AG09319 (cell line): ENCODE results near the gene RARA.
"Not testable (repeated sequence)": the region's sequence is repeated elsewhere in the genome, so short reads cannot be mapped to it uniquely, and the experiment has no call there.

Experiments
- DNase-seq: peaks from one replicate; pipeline ENCODE4 v3.0.0-alpha.2; 2010; ENCODE audit warnings: low read depth; ENCODE audit errors: extremely low read depth
- TF ChIP-seq, protein P1 (sequence below): IDR thresholded peaks from 2 replicates; pipeline ENCODE4 v1.5.1; 2011; ENCODE audit warnings: low read depth, mild to moderate bottlenecking, inconsistent platforms, low read length, moderate library complexity

Gene RARA

DNA sequence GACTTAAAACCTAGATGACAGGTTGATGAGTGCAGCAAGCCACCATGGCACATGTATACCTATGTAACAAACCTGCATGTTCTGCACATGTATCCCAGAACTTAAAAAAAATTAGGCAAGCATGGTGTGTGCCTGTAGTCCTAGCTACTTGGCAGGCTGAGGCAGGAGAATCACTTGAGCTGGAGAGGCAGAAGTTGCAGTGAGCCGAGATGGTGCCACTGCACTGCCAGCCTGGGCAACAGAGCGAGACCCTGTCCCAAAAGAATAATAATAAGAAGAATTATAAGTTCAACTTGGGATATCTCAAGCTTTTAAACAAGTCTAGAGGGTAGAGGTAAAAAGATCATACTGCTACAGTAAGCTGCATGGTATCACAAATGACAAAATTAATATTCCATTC lies 11.5 kb upstream of the RARA start:
- DNase-seq = no peak
- TF ChIP-seq, protein P1, sequence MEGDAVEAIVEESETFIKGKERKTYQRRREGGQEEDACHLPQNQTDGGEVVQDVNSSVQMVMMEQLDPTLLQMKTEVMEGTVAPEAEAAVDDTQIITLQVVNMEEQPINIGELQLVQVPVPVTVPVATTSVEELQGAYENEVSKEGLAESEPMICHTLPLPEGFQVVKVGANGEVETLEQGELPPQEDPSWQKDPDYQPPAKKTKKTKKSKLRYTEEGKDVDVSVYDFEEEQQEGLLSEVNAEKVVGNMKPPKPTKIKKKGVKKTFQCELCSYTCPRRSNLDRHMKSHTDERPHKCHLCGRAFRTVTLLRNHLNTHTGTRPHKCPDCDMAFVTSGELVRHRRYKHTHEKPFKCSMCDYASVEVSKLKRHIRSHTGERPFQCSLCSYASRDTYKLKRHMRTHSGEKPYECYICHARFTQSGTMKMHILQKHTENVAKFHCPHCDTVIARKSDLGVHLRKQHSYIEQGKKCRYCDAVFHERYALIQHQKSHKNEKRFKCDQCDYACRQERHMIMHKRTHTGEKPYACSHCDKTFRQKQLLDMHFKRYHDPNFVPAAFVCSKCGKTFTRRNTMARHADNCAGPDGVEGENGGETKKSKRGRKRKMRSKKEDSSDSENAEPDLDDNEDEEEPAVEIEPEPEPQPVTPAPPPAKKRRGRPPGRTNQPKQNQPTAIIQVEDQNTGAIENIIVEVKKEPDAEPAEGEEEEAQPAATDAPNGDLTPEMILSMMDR = no peak

DNA sequence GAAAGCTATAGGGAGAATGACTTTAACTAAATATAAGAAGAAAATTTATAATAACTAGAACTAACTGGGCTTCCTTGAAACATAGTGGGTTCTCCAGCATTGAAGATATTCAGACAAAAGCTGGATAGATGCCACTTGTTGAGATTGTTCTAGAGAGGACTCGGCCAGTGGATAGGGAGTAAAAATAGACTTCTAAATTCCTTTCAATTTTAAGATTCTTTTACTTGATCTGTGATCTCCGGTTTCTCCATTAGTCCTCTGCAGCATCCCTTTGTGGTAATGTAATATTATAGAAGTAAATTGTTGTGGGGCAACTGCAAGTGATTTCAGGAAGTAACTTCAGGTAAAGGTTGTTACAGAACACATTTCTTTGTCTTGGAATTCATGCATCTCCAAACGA lies 10.3 kb upstream of the RARA start:
- TF ChIP-seq, protein P1 = no peak

DNA sequence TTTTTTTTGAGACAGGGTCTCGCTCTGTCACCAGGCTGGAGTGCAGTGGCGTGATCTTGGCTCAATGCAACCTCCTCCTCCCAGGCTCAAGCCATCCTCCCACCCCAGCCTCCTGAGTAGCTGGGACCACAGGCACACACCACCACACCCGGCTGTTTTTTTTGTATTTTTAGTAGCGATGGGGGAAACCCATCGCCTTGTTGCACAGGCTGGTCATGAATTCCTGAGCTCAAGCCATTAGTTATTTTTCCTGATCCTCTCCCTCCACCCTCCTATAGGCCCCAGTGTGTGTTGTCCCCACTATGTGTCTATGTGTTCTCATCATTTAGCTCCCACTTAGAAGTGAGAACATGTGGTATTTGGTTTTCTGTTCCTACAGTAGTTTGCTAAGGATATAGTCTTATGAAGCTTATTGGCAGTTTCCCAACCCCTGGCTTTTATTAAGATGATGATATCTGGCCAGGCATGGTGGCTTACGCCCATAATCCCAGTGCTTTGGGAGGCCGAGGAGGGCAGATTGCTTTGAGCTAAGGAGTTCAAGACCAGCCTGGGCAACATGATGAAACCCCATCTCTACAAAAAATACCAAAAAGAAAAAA lies 9.7 kb upstream of the RARA start:
- DNase-seq = not testable (repeated sequence)

More for the DNA sequence above, 10.3 kb upstream of the RARA start:
- DNase-seq = no peak

DNA sequence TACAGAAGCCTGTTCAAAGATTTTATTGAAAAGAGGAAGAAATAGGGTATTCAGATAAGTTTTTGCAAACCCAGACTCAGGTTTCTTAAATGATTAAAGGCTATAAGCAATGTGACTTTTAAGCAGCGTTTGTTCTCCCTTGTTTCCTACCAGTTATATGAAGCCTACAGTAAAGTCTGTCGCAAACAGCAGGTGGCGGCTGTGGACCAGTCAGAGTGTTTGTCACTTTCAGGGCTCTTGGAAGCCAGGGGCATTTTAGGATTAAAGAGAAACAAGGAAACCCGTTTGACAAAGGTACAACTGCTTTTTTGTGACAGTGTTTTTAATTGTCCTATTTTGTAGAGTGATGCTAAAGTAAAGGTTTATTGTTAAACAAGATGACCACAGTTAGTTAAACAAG lies 7.7 kb upstream of the RARA start:
- DNase-seq = no peak
- TF ChIP-seq, protein P1 = no peak; the same call in 1 of the 2 replicates

DNA sequence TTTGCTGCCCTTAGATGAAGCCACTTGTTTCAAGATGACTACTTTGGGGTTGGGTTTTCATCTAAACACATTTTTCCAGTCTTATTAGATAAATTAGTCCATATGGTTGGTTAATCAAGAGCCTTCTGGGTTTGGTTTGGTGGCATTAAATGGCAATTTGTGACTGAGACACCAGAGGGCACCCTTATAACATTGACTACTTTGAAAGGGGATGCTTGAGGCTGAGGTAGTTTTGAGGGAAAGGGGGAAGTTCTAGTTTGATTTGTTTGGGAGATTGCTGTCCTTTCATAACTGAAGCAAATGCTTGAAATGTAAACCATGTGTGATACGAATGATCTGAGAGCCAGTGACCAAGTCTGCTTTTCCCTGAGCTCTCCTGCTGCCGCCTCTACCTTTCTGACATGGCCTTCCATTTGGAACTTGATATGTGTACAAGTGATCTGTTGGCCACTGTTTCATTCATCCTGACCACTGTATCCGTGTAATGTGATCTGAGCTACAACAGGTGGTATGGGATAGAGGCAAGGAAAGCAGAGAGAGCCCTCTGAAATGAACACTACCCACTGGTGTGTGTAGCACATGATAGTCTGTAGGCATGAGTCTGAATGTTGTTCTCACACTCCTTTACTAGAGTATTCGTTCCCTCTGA lies 5.8 kb upstream of the RARA start:
- TF ChIP-seq, protein P1 = peak; percentile 71
- DNase-seq = peak; percentile 80

DNA sequence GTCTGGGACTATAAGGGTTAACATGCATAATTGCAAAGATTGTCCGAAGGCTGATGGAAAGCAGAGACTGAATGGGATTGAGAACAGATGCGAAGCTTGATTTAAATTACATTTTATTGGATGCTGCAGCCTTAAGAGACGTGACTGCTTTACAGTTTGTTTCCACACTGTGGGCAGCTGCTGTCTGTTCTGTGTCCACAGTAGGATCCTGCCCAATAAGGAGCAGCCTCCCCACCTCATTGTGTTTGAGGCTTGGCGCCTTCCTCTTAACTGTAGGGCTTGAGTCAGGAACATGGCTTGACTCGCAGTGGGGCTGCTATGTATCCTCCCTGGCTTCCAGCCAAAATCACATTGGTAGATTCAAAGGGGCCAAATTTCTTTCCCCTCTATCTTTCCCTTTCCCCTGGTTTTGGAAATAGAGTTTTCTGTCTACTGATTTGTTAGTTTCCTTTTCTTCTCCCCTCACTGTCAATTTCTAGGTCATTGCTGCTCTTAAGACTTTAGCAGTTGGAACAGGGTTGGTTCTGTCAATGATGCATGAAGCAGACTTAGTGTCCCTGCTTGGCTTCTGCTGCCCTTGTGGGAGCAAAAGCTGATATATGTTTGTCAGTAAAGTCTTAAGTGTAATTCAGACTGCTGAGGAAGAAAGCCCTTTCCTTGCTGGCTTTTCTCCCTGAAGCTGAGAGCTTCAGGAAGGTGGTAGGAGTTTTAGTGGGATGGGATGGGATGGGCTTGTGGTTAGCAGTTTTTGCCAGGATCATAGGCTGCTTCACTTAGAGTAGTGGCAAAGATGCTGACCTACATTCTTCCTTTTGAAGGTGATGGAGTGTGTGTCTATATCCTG lies 5.0 kb upstream of the RARA start:
- TF ChIP-seq, protein P1 = no peak
- DNase-seq = no peak

DNA sequence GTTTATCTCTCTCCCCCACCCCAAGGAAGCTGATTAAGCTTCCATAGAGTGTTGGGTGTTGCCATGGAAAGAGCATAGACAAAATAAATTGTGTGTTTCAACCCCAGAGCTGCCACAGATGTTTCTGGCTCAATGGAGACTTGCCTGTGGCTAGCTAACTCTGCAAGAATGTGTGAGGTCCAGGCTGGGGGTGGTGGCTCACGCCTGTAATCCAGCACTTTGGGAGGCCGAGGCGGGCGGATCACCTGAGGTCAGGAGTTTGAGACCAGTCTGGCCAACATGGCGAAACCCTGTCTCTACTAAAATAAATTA lies 4.5 kb upstream of the RARA start:
- peak; percentile 72 for DNase-seq

DNA sequence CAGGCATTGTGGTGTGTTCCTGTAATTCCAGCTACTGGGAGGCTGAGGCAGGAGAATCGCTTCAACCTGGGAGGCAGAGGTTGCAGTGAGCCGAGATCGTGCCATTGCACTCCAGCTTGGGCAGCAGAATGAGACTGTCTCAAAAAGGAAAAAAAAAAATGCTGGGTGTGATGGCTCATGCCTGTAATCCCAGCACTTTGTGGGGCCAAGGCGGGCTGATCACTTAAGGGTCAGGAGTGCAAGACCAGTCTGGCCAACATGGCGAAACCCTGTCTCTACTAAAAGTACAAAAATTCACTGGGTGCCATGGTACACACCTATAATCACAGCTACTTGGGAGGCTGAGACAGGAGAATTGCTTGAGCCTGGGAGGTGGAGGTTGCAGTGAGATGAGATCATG lies 4.1 kb upstream of the RARA start:
- not testable (repeated sequence) for DNase-seq

DNA sequence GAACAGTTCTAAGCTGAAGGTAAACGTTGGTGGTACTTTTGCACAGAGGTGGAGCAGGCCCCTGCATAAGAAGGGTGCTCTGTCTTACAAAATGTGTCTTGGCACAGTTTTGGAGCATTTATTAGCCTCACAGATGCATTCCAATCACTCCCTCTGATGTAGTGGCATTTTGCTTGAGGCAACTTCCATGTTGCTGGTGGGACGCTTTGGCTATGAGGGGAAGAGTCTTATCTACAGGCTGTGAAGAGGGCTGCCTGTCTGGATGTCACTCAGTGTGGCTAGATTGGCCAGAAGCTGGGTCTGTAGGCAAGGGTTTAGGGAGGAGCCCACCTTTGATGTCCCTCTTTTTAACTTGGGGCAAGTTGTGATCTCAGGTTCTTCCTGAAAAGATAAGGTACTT lies 2.6 kb upstream of the RARA start:
- no peak for DNase-seq
- TF ChIP-seq, protein P1 = no peak
